PC-3 (cell line): Measurements from ENCODE around the gene ENOSF1. TPM values are rescaled to one million over a fixed set of nuclear protein-coding genes. Genes with fewer than 3 reads are reported as not detected.

Experiments
- ATAC-seq: fragments of 200-7000 bp; cut with Tn5 transposase; 2 replicates; pipeline ENCODE4 v1.9.1; 2020; ENCODE audit warnings: mild to moderate bottlenecking, moderate library complexity
- BruUV-seq: library from RNA; stranded (reverse); fragments of 400-500 nt; replicated peaks from 2 replicates; lab custom pipeline; 2021; lab: Mats Ljungman, UMichigan
- CTCF ChIA-PET: fragments of 300-600 bp; sonication (Branson Sonifier 250); formaldehyde crosslinking; loops from one replicate; lab custom pipeline; 2022; ENCODE audit warnings: antibody characterized with exemption; lab: Charles Lee
- POLR2A ChIA-PET: fragments of 300-600 bp; sonication (Branson Sonifier 250); formaldehyde crosslinking; loops from one replicate; lab custom pipeline; 2022; ENCODE audit warnings: antibody characterized with exemption; ENCODE audit not compliant: unreplicated experiment; lab: Charles Lee
- DNase-seq: peaks from one replicate; pipeline ENCODE4 v3.0.0-alpha.2; 2015
- H2AFZ ChIP-seq: fragments of 300-600 bp; sonication (generic); 2 replicates; pipeline ENCODE4 v1.6.0; 2016; ENCODE audit warnings: antibody characterized with exemption, low read length
- H3F3A ChIP-seq: fragments of 300-600 bp; sonication (generic); one replicate; pipeline ENCODE4 v1.6.0; 2017; ENCODE audit warnings: antibody characterized with exemption, low read length, control low read depth, mild to moderate bottlenecking; ENCODE audit not compliant: unreplicated experiment
- H3K27ac ChIP-seq: fragments of 300-600 bp; sonication (generic); 2 replicates; pipeline ENCODE4 v1.5.1; 2016; ENCODE audit warnings: mild to moderate bottlenecking, low read length
- H3K27me3 ChIP-seq: fragments of 300-600 bp; sonication (generic); 2 replicates; pipeline ENCODE4 v1.6.1; 2016; ENCODE audit warnings: low read length, mixed read lengths
- H3K36me3 ChIP-seq: fragments of 300-600 bp; sonication (generic); 2 replicates; pipeline ENCODE4 v1.6.1; 2016; ENCODE audit warnings: low read depth, mixed run types, low read length, mixed read lengths
- H3K4me1 ChIP-seq: fragments of 300-600 bp; sonication (generic); 2 replicates; pipeline ENCODE4 v1.5.1; 2016; ENCODE audit warnings: low read length; ENCODE audit not compliant: insufficient read depth
- H3K4me2 ChIP-seq: fragments of 300-600 bp; sonication (generic); 2 replicates; pipeline ENCODE4 v1.6.0; 2016; ENCODE audit warnings: low read length
- H3K4me3 ChIP-seq: fragments of 300-600 bp; sonication (generic); 2 replicates; pipeline ENCODE4 v1.5.1; 2016; ENCODE audit warnings: mild to moderate bottlenecking, low read length, mixed read lengths
- H3K79me2 ChIP-seq: fragments of 300-600 bp; sonication (generic); 2 replicates; pipeline ENCODE4 v1.6.1; 2017; ENCODE audit warnings: low read length, mixed read lengths
- H3K9ac ChIP-seq: fragments of 300-600 bp; sonication (generic); 2 replicates; pipeline ENCODE4 v1.6.0; 2016; ENCODE audit warnings: mild to moderate bottlenecking, low read length
- H3K9me2 ChIP-seq: fragments of 300-600 bp; sonication (generic); replicated peaks from 2 replicates; pipeline ENCODE4 v1.6.1; 2016; ENCODE audit warnings: mixed run types, low read length, mixed read lengths
- H3K9me3 ChIP-seq: fragments of 300-600 bp; sonication (generic); 2 replicates; pipeline ENCODE4 v1.6.1; 2016; ENCODE audit warnings: low read length, mixed read lengths
- H4K20me1 ChIP-seq: fragments of 300-600 bp; sonication (generic); 2 replicates; pipeline ENCODE4 v1.6.1; 2016; ENCODE audit warnings: low read length, mixed read lengths
- CTCF ChIP-seq: fragments of 300-600 bp; sonication (generic); conservative IDR thresholded peaks from 2 replicates; pipeline ENCODE4 v1.5.1; 2017; ENCODE audit warnings: antibody characterized with exemption, low read depth, mild to moderate bottlenecking, low read length
- EZH2 ChIP-seq: fragments of 300-600 bp; sonication (generic); IDR thresholded peaks from one replicate; pipeline ENCODE4 v1.6.1; 2017; ENCODE audit warnings: antibody characterized with exemption, mild to moderate bottlenecking, low read length; ENCODE audit not compliant: unreplicated experiment
- EZH2phosphoT487 ChIP-seq: fragments of 300-600 bp; sonication (generic); IDR thresholded peaks from 2 replicates; pipeline ENCODE4 v1.6.1; 2018; ENCODE audit warnings: mild to moderate bottlenecking, antibody characterized with exemption, low read length, borderline replicate concordance
- intact Hi-C: fragments of 100-400 bp; cut with micrococcal nuclease; formaldehyde crosslinking; loops from 2 replicates; pipeline ENCODE4 v1.9.0; 2023
- total RNA-seq: library from RNA; depleted of rRNA; stranded (reverse); fragments of >200 nt; gene quantifications from 2 replicates; pipeline ENCODE4 v1.2.3, GENCODE V29; 2014

Gene ENOSF1
- total RNA-seq, 1 experiment from 2014 or later = 44.2 TPM

DNA sequence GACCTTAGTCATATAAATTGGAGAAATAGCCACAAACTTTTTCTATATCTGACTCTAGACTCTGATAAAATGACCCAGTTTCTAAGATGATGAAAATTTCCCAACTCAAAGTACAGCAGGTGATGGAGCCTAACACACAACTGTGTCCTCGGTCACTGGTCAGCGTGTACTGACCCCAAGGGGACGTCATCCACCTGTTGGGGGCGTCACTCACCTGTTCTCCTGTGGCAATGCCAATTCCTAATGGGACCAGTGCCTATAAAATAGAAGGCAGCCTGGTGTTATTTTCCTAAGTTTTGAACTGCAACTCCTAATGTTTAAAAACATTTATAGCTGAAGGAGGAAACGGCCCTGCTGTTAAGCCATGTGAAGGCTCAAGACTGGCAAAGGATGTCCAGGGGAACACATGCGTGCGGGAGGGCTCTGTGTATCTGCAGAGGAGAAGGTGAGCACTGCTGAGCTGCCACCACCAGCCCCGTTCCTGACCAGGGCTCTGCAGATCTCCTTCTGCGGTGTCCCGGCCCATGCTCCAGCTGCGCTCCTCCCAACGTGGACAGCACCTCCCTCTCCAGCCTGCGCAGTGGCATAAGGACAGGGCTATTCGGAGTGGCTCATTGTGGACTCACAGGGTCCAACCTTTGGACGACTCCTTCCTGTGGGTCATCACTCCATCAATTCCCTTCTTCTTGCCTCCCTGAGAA, 33.8 kb downstream of the ENOSF1 start:
- no TSS peak for BruUV-seq
- Histone ChIP-seq H3K9ac (no peak overlapping the region), H3K9me2 (no peaks in the 10 kb centered on the region), H3K9me3 (no peaks in the 10 kb centered on the region), H3K4me1 (peaks cover 21% of the 10 kb centered on the region), H2AFZ (no peak overlapping the region), H3K4me3 (no peak overlapping the region), H3K79me2 (no peaks in the 10 kb centered on the region), H4K20me1 (no peaks in the 10 kb centered on the region), H3K27me3 (no peaks in the 10 kb centered on the region), H3F3A (peaks cover 16% of the 10 kb centered on the region), H3K4me2 (0 out of 2 replicates have a peak overlapping the region, but pooled peaks have one; percentile 21), H3K36me3 (peaks cover 36% of the 10 kb centered on the region), H3K27ac (peak overlapping the region; percentile 22)
- no peak for DNase-seq
- intact Hi-C loops = loop anchor here (1.0 kb wide), 1 partner anchor 25 kb away; no protein-coding TSS in a partner anchor
- POLR2A ChIA-PET = no interaction called here
- TF ChIP-seq CTCF = no peak
- no peak for TF ChIP-seq EZH2
- TF ChIP-seq EZH2phosphoT487 = no peak
- CTCF ChIA-PET = interaction anchor here (0.6 to 1.3 kb wide), 3 partner anchors 34 to 55 kb away, joined by 3 to 6 read pairs (median 5); no protein-coding TSS in a partner anchor
- ATAC-seq = no peak

DNA sequence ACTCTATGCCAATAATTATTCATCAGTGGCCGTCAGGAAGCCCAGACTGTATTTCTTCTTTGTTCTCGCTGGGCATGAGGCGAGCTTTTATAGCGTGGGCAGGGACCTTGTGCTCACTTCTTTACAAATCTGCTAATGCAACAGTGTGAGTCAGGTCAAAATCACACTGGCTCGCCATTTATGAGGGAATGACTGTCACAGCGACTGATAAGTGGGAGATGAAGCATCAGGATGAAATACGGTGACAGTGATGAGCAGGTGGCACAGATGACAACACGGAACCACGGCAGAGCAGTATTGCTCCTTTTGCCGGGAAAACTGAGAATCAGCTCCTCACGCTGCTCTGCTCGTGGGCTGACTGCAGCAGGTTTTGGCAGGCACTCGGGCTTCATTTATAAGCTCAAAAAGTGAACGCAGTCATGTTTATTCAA, 34.5 kb downstream of the ENOSF1 start:
- POLR2A ChIA-PET = interaction anchor here (0.5 to 0.7 kb wide), 2 partner anchors 20 to 24 kb away, joined by 3 to 16 read pairs; no protein-coding TSS in a partner anchor
- Histone ChIP-seq H3K9ac (no peak overlapping the region), H3K79me2 (no peaks in the 10 kb centered on the region), H3K4me1 (peaks cover 17% of the 10 kb centered on the region), H3K4me3 (no peak overlapping the region), H2AFZ (no peak overlapping the region), H3K36me3 (peaks cover 38% of the 10 kb centered on the region), H3K4me2 (peak overlapping the region; percentile 30), H3K9me3 (no peaks in the 10 kb centered on the region), H3F3A (peaks cover 17% of the 10 kb centered on the region), H3K9me2 (no peaks in the 10 kb centered on the region), H3K27ac (peak overlapping the region; percentile 64), H4K20me1 (no peaks in the 10 kb centered on the region), H3K27me3 (no peaks in the 10 kb centered on the region)
- TF ChIP-seq CTCF (no peak), EZH2phosphoT487 (no peak), EZH2 (no peak)
- ATAC-seq (peak; percentile 93), DNase-seq (peak; percentile 83)
- no TSS peak for BruUV-seq
- intact Hi-C loops = loop anchor here (1.0 kb wide), 1 partner anchor 25 kb away; no protein-coding TSS in a partner anchor
- CTCF ChIA-PET = interaction anchor here (0.6 to 1.3 kb wide), 3 partner anchors 35 to 54 kb away, joined by 3 to 6 read pairs (median 5); no protein-coding TSS in a partner anchor

- Histone ChIP-seq H3K36me3 (peaks cover 44% of the 10 kb centered on the region), H2AFZ (no peak overlapping the region), H3K9me2 (no peaks in the 10 kb centered on the region), H3K27me3 (no peaks in the 10 kb centered on the region), H3F3A (peaks cover 17% of the 10 kb centered on the region), H4K20me1 (no peaks in the 10 kb centered on the region), H3K9me3 (no peaks in the 10 kb centered on the region), H3K79me2 (no peaks in the 10 kb centered on the region), H3K4me2 (peak overlapping the region; percentile 30), H3K4me3 (no peak overlapping the region), H3K9ac (0 out of 2 replicates have a peak overlapping the region, but pooled peaks have one; percentile 15), H3K27ac (peak overlapping the region; percentile 64), H3K4me1 (peaks cover 17% of the 10 kb centered on the region)
- DNase-seq = no peak
- ChIA-PET POLR2A (no interaction called here), CTCF (interaction anchor here (1.3 kb wide), 1 partner anchor 53 kb away, joined by 6 read pairs; no protein-coding TSS in a partner anchor)
- no peak for ATAC-seq
- TF ChIP-seq EZH2 (no peak), EZH2phosphoT487 (no peak), CTCF (no peak)
- no TSS peak for BruUV-seq
- intact Hi-C loops = no loop called here
These were observed 35.3 kb downstream of the ENOSF1 start for GRCh38 chr18:677145-677544.
